SU-DHL-6 (cell line): ENCODE results near the gene UPF2.

ENCODE experiments used
- CTCF ChIP-seq: fragments of 200-600 bp; sonication (generic); IDR thresholded peaks from one replicate; pipeline ENCODE4 v1.5.1; 2017; ENCODE audit warnings: antibody characterized with exemption, mild to moderate bottlenecking, low read length, moderate library complexity; ENCODE audit not compliant: insufficient read depth, poor library complexity, severe bottlenecking
- EZH2phosphoT487 ChIP-seq: fragments of 200-600 bp; sonication (generic), shearing (Covaris generic); conservative IDR thresholded peaks from 2 replicates; pipeline ENCODE4 v1.6.1; 2018; ENCODE audit warnings: mild to moderate bottlenecking, antibody characterized with exemption, low read length, moderate library complexity, mixed read lengths

DNA sequence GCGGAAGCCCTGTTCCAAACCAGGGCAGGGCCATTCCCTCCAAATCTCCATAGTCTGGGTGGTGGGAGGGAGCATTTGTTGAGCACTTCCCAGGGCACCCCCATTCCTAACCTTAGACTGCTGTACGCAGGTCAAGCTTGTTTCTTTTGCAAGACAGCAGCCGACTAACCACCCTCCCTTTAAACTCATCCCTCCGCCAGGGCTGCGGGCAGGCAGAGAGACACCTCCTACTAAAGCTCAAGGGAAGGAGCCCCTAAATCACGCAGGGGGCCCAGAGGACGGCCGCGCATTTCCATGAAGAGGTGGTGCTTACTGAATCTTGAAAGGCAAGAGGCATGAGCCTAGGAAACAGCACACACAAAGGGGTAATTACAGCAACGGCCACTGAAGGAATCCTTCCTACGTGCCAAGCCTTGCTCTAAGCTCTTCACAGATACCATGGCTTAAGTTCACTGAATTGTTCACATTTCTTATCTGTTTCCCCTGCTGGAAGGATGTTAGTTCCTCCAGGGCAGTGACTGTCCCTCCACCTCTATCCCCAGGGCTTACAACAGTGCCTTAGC is 129.4 kb downstream of the UPF2 start:
- TF ChIP-seq CTCF (no peak), EZH2phosphoT487 (no peak)
